Stimulated activated CD8-positive, alpha-beta memory T cell treated with anti-CD3 and anti-CD28 coated beads, Interleukin-4, amount 100 ng/mL, for 4 hours (primary cell): ENCODE results near the gene ANO4.

Experiments
- DNase-seq, 2 donors: peaks; one replicate each; pipeline ENCODE4 v3.0.0-alpha.2; 2020; ENCODE audit warnings: low read depth in 2 of 2, low spot score in 1 of 2

Gene ANO4

GRCh38 chr12:100801320-100801719 is 6.7 kb downstream of the ANO4 start:
- DNase-seq = no peak

GRCh38 chr12:100808777-100809176 is 14.2 kb downstream of the ANO4 start:
- DNase-seq = no peak

DNA sequence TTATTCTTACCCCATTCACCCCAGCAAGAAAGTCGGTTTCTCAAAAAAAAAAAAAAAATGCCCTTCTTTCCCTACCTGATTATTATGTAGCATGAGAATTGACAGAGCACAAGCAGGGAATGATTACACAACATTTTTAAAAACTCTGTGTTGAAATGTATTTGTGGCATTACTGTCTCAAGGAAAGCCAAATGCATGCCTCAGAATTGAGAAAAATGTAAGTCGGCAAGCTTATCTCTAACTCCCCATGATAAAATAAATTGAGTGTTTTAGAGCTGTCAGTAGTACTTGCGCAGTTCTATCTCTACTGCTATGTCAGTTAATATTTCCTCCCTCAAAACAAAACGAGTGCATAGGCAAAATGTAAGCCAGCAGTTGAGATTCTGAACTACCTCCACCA is 25.7 kb downstream of the ANO4 start:
- no peak for DNase-seq

DNA sequence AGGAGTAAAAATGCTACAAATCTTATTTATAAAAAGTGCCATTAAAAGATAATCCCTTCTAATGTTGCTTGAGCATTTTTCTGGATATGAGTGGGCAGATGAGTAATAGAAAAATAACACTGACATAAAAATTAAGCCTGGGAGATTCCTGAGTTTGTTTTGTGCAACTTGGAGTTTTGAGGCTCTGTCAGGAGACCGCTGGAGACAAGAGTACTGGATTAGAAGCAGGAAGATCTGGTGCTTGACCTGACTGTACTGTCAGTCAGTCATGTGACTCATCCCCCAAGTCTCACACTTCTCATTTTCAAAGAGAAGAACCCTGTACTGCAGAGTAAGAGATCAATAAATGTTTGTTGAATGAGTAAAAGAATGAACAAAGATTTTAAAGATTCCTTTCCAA is 29.4 kb downstream of the ANO4 start:
- DNase-seq = no peak

DNA sequence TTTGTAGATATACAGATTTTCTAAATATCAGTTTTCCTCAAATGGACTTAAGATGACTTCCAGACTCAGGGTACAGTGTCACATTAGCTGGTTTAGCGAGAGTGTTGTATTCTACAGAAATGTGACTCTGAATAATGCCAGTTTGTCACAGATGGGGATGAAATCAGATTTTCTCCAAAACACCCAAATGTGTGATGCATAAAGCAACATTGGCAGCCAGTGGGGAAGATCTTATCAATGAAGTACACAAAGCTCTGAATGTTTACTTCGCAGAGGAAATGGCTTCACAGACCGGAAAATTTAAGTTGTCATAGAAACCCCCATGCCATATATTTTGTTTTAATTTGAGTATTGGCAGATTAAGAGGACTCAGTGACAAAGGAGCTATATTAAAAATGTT is 29.9 kb downstream of the ANO4 start:
- no peak for DNase-seq

DNA sequence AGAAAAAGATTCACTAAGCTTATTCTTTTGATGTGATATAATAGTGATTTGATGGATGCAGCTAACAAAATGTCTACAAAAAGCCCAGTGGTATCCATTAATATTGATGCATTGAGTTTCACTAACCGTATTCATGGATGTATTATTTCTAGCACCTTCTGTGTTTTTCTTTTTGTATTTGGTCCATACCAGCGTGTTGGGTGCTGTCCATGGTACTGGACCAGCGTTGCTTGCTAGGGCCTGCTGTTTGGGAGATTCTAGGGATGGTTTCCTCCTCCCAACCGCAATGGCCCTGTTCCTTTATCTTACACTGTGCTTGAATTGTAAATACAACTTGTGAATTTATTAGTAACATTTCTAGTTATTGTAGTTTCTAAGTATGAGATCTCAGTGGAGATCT is 31.7 kb downstream of the ANO4 start:
- no peak for DNase-seq

DNA sequence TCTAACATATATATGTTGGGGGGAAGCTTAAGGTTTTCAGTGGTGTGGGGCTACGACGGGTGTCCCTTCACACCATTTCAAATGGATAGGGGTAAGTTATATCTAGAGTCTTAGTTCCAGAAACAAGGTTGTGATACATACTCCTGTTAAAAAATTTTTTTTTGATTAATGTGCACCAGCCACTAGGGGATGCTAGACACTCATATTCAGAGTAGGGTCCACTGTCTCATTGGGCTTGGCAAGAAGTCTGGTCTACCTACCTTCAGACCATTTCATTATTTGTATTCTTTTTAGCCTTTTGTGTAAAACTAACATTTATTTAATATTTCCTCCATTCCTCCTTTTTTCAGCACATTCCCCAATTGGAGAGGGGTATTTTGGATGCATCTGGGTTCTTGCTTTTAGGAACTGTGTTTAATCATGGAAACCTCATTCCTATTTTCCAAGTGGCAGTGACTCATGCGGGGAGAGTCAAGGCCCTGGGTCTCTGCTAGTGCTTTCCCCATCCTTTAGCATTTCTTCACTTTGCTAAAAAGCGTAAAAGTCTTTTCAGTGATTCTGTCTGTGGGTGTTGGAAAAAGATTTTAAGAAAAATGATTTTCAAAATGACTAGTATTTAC is 33.4 kb downstream of the ANO4 start:
- no peak for DNase-seq

DNA sequence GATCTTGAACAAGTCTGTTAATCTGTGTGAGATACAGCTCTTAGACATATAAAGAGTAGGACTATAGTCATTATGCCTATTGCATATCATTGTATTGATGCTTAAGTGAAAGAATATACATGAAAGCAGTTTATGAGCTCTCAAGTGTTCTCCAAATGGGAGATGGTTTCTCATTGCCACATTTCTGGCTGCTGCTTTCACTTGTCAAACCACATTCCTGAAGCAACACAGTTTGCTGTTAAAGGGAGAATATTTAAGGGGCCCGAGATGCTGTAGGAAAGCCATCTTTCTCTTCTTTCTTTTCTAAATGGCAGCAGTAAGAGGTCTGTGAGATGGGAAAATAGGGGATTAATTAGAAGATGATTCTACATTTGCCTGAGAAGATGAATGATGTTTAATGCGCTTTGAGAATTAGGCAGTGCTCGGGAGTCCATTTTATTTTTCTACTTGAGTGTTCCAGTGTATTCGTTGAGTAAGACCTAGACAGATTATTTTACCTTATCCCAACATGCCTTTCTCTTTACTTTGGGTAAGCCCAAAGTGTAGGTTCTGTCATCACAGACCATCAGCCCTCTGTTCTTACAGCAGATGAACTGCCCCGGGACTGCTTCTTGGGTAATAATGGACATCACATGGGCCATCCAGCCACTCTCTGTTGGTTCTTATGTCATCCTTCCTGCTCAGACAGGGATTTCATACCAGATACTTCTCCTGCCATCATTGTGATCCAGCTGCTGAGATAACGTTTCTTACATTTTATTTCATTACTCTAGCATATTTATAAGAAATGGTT is 35.6 kb downstream of the ANO4 start:
- no peak for DNase-seq

DNA sequence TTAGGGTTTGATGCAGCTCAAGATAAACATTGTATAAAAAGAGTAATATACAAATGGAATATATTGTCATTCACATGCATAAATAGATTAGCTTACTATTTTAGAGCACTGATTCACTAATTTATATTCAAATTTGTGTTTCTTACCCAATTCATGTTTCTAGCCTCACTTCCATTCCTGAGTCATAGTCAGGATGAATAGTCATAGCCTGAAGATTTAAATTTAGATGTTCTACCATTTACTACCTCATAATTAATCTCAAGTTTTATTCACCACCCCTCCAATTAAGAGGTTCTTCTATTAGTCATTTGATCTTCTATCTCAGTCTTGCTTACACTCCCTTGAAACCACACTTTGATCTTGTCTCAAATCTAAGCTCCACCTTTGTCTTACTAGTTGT is 38.7 kb downstream of the ANO4 start:
- DNase-seq = no peak

- no peak for DNase-seq
Observed at GRCh38 chr12:100840748-100841147, 46.2 kb downstream of the ANO4 start.

DNA sequence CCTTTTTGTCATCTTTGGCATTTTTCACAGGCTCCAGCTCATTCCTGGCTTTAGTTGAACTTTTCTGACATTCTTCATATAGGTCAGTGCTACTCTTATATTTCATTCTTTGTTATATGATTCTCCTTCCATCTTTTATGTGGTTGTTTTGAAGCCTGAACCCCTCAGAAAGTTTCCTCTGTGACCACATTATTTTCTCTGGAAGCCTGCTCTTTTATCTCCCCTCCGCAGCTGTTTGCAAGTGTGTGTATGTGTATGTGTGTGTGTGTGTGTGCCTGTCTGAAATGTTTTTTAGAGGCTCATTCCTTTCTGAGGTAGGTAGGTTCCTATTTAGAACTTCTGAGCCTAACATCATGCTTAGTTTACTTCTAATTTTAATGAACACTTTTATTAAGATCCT is 47.6 kb downstream of the ANO4 start:
- DNase-seq = no peak

DNA sequence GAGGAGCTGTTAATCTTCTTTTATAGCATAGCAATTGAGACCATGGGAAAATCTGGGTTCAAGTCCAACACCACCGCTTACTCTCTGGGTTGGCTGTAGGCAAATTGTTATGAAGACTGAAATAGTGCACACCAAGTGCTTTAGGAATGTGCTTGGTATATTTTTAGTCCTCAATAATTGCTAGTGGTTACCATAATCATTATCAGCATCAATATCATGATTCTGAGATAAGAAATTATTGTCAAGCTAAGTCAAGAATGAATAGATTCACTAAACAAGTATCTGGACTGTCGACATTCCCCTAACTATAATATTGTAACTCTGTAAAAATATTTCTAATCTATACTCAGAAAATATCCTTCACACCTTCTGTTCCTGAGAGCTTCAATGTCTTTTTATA is 48.5 kb downstream of the ANO4 start:
- no peak for DNase-seq

GRCh38 chr12:100845095-100845494 is 50.5 kb downstream of the ANO4 start:
- no peak for DNase-seq

DNA sequence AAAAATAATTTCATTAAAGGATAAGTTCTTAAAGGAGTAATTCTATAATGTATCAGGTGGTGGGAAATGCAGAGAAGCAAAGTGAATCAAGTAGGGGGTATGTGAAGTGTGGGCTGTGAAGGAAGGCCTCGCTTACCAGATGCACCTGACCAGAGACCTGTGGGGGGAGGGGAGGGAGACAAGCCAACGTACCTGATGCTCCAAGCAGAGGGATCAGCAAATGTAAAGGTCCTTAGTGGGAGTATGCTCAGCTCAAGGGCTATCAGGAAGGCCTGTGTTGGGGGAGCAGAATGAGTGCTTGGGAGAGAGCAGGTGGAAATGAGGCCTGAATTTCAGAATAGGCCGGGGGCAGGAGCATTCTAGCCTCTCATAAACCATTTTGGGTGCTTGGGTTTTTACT is 57.1 kb downstream of the ANO4 start:
- no peak for DNase-seq

- no peak for DNase-seq
Observed at GRCh38 chr12:100857418-100857817, 62.8 kb downstream of the ANO4 start.

- DNase-seq = no peak
Observed at GRCh38 chr12:100857971-100858370, 63.4 kb downstream of the ANO4 start.

GRCh38 chr12:100858656-100859055 is 64.1 kb downstream of the ANO4 start:
- no peak for DNase-seq

DNA sequence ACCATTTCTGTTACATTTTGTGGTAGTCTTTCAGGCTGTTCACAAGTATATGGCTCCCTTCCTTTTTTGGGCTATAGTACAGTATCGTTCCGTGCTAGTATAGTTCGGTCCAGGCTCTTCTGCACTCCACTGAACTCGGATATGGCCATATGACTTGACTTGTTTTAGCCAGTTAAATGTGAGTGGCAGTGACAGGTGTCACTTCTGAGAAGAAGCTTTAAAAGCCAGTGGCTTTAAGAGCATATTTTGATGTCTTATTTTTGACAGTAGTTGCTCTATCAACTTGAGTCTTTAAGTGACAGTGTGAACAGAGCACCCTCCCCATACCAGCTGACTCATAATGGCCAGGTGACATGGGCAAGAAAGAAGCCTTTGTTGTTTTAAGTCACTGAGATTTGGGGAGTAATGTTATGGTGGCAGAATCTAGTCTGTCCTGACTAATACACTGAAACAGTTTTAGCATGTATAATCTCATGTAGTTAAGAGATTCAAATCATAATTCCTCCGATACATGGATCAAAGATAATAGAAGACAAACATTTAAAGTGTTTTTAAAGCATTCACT is 64.6 kb downstream of the ANO4 start:
- DNase-seq = no peak

DNA sequence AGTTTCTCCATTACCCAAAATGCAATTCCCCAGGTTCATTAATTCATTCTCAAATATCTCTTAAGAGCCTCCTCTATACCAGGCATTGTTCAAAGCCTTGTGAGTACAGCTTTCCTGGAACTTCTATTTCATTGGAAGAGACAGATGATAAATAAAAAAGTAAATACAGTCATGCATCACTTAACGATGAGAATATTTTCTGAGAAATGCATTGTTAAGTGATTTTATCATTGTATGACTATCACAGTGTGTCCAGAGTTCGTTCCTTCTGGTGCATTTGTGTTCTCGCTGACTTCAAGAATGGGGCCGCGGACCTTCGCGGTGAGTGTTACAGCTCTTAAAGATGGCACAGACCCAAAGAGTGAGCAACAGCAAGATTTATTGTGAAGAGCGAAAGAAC is 66.0 kb downstream of the ANO4 start:
- DNase-seq = no peak

- DNase-seq = no peak
Observed at GRCh38 chr12:100862676-100863075, 68.1 kb downstream of the ANO4 start.

- DNase-seq = no peak
Observed at GRCh38 chr12:100864366-100864765, 69.8 kb downstream of the ANO4 start.

GRCh38 chr12:100867639-100868393 is 73.2 kb downstream of the ANO4 start:
- DNase-seq = no peak
